Stimulated activated CD8-positive, alpha-beta memory T cell treated with anti-CD3 and anti-CD28 coated beads, Interleukin-12 subunit alpha, Interleukin-12 subunit beta, amount 100 ng/mL, for 24 hours (primary cell): ENCODE data around the gene ZNF536.
"Not testable (repeated sequence)": the region's sequence is repeated elsewhere in the genome, so short reads cannot be mapped to it uniquely, and the experiment has no call there.

ENCODE experiments used
- DNase-seq: peaks from one replicate; pipeline ENCODE4 v3.0.0-alpha.2; 2020; ENCODE audit errors: extremely low read depth

The ZNF536 gene

GRCh38 chr19:30419568-30420180 is 47.5 kb downstream of the ZNF536 start:
- DNase-seq = no peak

- DNase-seq = no peak
Measured at GRCh38 chr19:30420316-30420715, 48.1 kb downstream of the ZNF536 start.

GRCh38 chr19:30420881-30421280 is 48.7 kb downstream of the ZNF536 start:
- DNase-seq = no peak

DNA sequence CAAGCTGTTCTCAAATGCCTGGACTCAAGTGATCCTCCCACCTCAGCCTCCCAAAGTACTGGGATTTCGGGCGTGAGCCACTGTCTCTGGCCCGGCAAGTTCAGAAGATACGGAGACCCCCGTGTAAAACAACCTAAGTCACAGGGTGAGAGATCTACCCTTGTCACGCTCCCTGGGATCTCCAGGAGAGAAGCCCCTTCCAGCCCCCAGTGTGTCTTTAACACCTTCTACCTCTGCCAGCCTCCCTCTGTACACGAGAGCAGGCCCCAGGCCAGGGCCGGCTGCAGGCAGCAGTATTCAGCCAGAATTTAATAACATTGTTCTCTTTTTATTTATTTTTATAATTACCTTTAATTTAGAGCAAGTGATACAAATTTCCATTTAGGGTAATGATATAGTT is 49.4 kb downstream of the ZNF536 start:
- no peak for DNase-seq

- DNase-seq = no peak
Measured at GRCh38 chr19:30423481-30423880, 51.3 kb downstream of the ZNF536 start.

DNA sequence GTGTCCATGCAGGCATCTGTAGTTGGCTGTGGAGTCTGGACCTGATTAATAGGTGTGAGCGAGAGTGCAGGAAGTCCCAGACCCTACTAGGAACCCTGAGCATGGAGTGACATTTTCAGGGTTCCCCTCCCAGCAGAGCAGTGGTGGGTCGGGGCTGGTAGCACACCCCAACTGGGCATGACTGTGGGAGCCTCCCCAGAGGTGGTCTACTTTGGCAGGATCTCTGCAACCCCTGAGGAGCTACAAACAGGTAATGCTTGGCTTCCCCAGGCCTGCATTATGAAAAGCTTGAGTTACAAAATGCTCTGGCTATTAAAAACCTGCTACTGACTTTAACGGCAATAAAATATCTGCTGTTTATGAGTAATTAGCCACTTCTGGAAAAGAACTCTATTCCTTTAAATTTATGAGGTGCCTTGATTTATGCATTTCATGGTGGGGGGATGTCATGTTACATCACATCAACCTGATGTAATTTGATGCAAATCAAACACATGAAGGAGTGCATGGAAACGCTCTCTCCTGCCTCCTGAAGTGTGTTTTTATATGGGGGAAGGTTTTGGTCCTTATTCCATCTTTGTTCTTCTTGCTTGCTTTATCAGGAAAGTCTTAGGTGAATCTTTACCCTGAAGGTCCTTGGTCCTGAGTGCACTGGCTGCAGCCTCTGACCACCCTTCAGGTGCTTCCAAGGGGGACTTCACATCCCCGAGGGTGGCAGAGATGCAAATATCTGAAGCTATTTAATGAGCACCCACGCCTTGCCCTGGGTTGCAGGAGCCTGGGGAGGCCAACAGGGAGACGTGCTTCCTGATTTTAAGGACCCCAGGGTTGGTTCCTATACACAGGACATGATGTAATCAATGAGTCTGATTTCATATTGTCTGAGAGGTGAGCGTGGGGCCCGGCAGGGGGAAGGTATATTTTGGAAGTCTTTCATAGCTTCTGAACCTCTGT is 54.0 kb downstream of the ZNF536 start:
- DNase-seq = no peak

DNA sequence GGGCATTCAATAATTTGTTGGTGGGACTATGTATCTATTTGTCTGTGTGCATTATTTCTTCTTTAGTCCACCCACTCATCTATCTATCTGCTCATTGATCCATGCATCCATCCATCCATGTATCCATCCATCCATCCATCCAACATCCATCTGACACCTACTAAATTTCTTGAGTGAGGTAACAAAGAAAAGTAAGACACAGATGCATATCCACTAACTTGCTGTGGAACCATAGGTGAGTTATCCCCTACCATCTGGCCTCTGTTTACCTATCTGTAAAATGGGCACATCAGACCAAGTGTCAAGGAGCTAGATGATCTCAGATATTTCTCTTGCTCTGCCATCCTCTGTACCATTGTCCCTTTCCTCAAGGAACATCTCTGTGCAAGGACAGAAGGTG is 54.7 kb downstream of the ZNF536 start:
- DNase-seq = no peak

GRCh38 chr19:30428092-30428680 is 56.0 kb downstream of the ZNF536 start:
- no peak for DNase-seq

GRCh38 chr19:30428844-30429243 is 56.7 kb downstream of the ZNF536 start:
- no peak for DNase-seq

- DNase-seq = no peak
Measured at GRCh38 chr19:30430206-30430734, 58.1 kb downstream of the ZNF536 start.

DNA sequence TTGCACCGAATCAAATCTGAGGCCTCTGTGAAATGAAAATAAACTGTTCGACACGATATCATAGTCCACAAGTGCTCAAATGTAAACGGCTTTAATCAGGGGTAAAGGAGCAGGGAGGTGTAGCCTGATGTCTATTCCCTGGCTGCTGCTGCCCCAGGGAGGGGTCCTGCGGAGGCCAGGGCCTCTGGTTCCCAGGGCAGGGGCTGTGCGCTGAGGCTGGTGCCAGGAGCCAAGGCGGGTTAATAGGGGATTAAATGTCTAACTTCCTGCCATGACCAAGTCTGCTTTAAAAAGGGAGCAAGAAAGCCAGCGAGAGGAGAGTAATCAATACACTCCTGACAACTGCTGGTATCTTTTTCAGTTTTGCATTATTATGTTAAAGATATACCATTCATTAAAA is 59.4 kb downstream of the ZNF536 start:
- DNase-seq = no peak

DNA sequence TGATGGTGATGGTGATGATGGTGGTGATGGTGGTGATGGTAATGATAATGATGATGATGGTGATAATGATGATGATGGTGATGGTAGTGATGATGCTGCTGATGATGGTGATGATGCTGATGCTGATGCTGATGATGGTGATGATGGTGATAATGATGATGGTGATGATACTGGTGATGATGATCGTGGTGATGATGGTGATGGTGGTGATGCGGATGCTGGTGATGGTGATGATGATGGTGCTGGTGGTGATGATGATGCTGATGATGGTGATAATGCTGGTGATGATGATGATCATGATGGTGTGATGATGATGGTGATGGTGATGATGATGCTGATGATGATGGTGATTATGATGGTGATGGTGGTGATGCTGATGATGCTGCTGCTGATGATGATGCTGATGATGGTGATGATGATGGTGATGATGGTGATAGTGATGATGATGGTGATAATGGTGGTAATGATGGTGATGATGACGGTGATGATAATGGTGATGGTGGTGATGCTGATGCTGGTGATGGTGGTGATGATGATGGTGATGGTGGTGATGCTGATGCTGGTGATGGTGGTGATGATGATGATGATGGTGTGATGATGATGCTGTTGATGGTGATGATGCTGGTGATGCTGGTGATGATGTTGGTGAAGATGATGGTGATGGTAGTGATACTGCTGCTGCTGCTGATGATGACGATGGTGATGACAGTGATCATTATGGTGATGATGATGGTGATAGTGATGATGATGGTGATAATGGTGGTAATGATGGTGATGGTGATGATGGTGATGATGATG is 62.8 kb downstream of the ZNF536 start:
- DNase-seq = no peak

- DNase-seq = no peak
Measured at GRCh38 chr19:30437869-30438268, 65.7 kb downstream of the ZNF536 start.

DNA sequence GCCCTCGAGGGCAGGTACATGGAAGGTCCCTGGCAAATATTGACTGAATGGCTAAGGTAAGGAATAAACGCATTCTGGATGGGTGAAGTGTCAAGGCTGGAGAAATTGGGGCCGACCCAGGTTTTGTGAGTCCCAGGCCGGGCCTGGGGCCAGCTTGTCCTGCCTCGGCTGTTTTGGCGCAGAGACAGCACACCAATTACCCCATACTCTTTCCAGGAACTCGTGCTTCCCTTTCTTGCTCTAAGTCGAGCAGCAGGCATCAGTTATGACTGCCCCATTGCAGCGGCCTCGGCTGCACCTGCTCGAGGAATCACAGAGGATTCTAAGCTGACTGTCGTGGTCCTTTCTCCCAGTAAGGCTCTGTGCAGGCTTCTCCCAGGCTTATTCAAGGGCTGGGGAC is 67.1 kb downstream of the ZNF536 start:
- DNase-seq = no peak

- DNase-seq = no peak
Measured at GRCh38 chr19:30441011-30441410, 68.8 kb downstream of the ZNF536 start.

- DNase-seq = no peak
Measured at GRCh38 chr19:30442674-30443073, 70.5 kb downstream of the ZNF536 start.

GRCh38 chr19:30443531-30444252 is 71.5 kb downstream of the ZNF536 start:
- no peak for DNase-seq

DNA sequence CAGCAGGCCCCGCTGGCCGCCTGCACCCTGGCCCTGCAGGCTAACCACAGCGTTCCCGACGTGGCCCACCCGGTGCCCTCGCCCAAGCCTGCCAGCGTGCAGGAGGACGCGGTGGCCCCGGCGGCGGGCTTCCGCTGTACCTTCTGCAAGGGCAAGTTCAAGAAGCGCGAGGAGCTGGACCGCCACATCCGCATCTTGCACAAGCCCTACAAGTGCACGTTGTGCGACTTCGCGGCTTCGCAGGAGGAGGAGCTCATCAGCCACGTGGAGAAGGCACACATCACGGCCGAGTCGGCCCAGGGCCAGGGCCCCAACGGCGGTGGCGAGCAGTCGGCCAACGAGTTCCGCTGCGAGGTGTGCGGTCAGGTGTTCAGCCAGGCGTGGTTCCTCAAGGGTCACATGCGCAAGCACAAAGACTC is 72.1 kb downstream of the ZNF536 start:
- DNase-seq = no peak

DNA sequence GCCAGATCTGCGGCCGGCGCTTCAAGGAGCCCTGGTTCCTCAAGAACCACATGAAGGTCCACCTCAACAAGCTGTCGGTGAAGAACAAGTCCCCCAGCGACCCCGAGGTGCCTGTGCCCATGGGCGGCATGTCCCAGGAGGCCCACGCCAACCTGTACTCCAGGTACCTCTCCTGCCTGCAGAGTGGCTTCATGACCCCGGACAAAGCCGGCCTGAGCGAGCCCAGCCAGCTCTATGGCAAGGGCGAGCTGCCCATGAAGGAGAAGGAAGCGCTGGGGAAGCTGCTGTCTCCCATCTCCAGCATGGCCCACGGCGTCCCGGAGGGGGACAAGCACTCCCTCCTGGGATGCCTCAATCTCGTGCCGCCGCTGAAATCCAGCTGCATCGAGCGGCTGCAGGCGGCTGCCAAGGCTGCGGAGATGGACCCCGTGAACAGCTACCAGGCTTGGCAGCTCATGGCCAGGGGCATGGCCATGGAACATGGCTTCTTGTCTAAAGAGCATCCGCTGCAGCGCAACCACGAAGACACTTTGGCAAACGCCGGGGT is 72.6 kb downstream of the ZNF536 start:
- no peak for DNase-seq

DNA sequence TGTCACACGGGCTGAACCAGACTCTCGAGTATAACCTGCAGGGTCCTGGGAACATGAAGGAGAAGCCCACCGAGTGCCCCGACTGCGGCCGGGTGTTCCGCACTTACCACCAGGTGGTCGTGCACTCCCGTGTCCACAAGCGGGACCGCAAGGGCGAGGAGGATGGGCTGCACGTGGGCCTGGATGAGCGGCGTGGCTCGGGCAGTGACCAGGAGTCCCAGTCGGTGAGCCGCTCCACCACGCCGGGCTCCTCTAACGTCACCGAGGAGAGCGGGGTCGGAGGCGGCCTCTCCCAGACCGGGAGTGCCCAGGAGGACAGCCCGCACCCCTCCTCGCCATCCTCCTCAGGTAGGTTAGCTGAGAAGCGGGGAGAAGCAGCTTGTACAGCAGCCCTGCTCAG is 73.2 kb downstream of the ZNF536 start:
- DNase-seq = no peak

GRCh38 chr19:30446120-30446519 is 73.9 kb downstream of the ZNF536 start:
- DNase-seq = not testable (repeated sequence)
